Progenitor cell of endocrine pancreas (in vitro differentiated cells): ENCODE results near the gene FN3KRP. TPM values are rescaled to one million over a fixed set of nuclear protein-coding genes. Genes with fewer than 3 reads are reported as not detected.
"Not testable (repeated sequence)": the region's sequence is repeated elsewhere in the genome, so short reads cannot be mapped to it uniquely, and the experiment has no call there.

Source experiments
- DNase-seq: peaks from one replicate; pipeline ENCODE4 v3.0.0; 2021; ENCODE audit warnings: low spot score; ENCODE audit not compliant: unreplicated experiment
- H3K27ac Mint-ChIP-seq: 2 replicates; pipeline ENCODE4 v1.8.0; 2021; ENCODE audit warnings: mild to moderate bottlenecking, moderate library complexity, mixed read lengths
- H3K27me3 Mint-ChIP-seq: 2 replicates; pipeline ENCODE4 v1.8.0; 2021; ENCODE audit warnings: mixed read lengths
- H3K36me3 Mint-ChIP-seq: 2 replicates; pipeline ENCODE4 v1.8.0; 2022; ENCODE audit warnings: mixed read lengths; ENCODE audit not compliant: insufficient read depth
- H3K4me1 Mint-ChIP-seq: 2 replicates; pipeline ENCODE4 v1.8.0; 2021; ENCODE audit warnings: low read depth, mixed read lengths
- H3K4me3 Mint-ChIP-seq: 2 replicates; pipeline ENCODE4 v1.8.0; 2021; ENCODE audit warnings: low read depth, mild to moderate bottlenecking, moderate library complexity, mixed read lengths
- H3K9me3 Mint-ChIP-seq: 2 replicates; pipeline ENCODE4 v1.8.0; 2021; ENCODE audit warnings: low read depth, mixed read lengths
- CTCF ChIP-seq: fragments of 200-600 bp; sonication (generic); IDR thresholded peaks from one replicate; pipeline ENCODE4 v1.5.0; 2021; ENCODE audit warnings: antibody characterized with exemption, mild to moderate bottlenecking; ENCODE audit not compliant: unreplicated experiment
- total RNA-seq: library from RNA; stranded (reverse); gene quantifications from 2 replicates; pipeline ENCODE4 v1.2.1, GENCODE V29; 2021

FN3KRP gene
- total RNA-seq, 1 donor from 2014 or later = 34.2 TPM

- DNase-seq = no peak
- no peak overlapping the region for H3K4me3 Mint-ChIP-seq
- peak overlapping the region; percentile 62 for H3K27ac Mint-ChIP-seq
- H3K36me3 Mint-ChIP-seq = peaks cover 21% of the 10 kb centered on the region
- no peaks in the 10 kb centered on the region for H3K27me3 Mint-ChIP-seq
- TF ChIP-seq CTCF = peak; percentile 68
- peaks cover 6% of the 10 kb centered on the region for H3K4me1 Mint-ChIP-seq
- H3K9me3 Mint-ChIP-seq = no peaks in the 10 kb centered on the region
These were observed 50.7 kb downstream of the FN3KRP start for GRCh38 chr17:82767041-82767754.

GRCh38 chr17:82769041-82769440, 52.5 kb downstream of the FN3KRP start:
- no peak overlapping the region for H3K27ac Mint-ChIP-seq
- no peaks in the 10 kb centered on the region for H3K9me3 Mint-ChIP-seq
- peaks cover 31% of the 10 kb centered on the region for H3K36me3 Mint-ChIP-seq
- no peak for DNase-seq
- H3K4me1 Mint-ChIP-seq = peaks cover 1% of the 10 kb centered on the region
- TF ChIP-seq CTCF = no peak
- H3K4me3 Mint-ChIP-seq = no peak overlapping the region
- H3K27me3 Mint-ChIP-seq = no peaks in the 10 kb centered on the region

GRCh38 chr17:82772026-82772425, 55.5 kb downstream of the FN3KRP start:
- no peak for DNase-seq
- Mint-ChIP-seq H3K27me3 (no peaks in the 10 kb centered on the region), H3K36me3 (peaks cover 34% of the 10 kb centered on the region), H3K9me3 (peaks cover under 1% of the 10 kb centered on the region), H3K4me1 (peaks cover 2% of the 10 kb centered on the region), H3K4me3 (no peak overlapping the region), H3K27ac (no peak overlapping the region)
- no peak for TF ChIP-seq CTCF

GRCh38 chr17:82774456-82774855, 58.0 kb downstream of the FN3KRP start:
- DNase-seq, H3K27me3 Mint-ChIP-seq, H3K4me1 Mint-ChIP-seq, H3K9me3 Mint-ChIP-seq, H3K27ac Mint-ChIP-seq, H3K4me3 Mint-ChIP-seq: not testable (repeated sequence)
- peaks cover 29% of the 10 kb centered on the region for H3K36me3 Mint-ChIP-seq

GRCh38 chr17:82775001-82775823, 58.7 kb downstream of the FN3KRP start:
- no peak overlapping the region for H3K27ac Mint-ChIP-seq
- H3K4me3 Mint-ChIP-seq = no peak overlapping the region
- H3K9me3 Mint-ChIP-seq = peaks cover 4% of the 10 kb centered on the region
- no peaks in the 10 kb centered on the region for H3K27me3 Mint-ChIP-seq
- TF ChIP-seq CTCF = peak; percentile 79
- peaks cover 26% of the 10 kb centered on the region for H3K36me3 Mint-ChIP-seq
- peaks cover 2% of the 10 kb centered on the region for H3K4me1 Mint-ChIP-seq
- peak; percentile 53 for DNase-seq
